Measurements from ENCODE around the gene SSX4. TPM values are rescaled to one million over a fixed set of nuclear protein-coding genes. Genes with fewer than 3 reads are reported as not detected.
"Not testable (repeated sequence)": the region's sequence is repeated elsewhere in the genome, so short reads cannot be mapped to it uniquely, and the experiment has no call there.

SSX4 gene
- total RNA-seq, 1 experiment from 2014 or later: not detected

DNA sequence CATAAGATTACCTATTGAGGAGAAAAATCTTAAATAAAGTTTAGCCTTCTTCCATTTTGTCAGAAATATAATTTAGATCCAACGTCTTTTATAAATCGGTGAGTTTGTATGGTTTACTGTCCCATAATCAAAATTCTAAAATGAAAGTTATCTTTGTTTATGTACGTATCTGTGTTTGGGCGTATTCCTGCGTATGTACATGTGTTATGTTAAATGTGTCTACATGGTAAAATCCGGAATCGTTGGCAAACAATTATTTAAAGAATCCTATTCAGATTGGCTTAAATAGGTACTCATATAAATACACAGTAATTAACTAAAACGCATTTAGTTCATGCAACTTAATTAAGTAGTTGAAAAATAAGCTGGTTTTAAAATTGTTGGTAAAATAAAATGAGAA, 12.9 kb upstream of the SSX4 start:
- H3K9me3 Mint-ChIP-seq (ENCODE audit: unreplicated experiment); H3K36me3 Mint-ChIP-seq (ENCODE audit: insufficient read depth, unreplicated experiment); H3K27ac Mint-ChIP-seq (ENCODE audit: unreplicated experiment); H3K4me1 Mint-ChIP-seq (ENCODE audit: low read depth, unreplicated experiment); H3K27me3 Mint-ChIP-seq (ENCODE audit: insufficient read depth, unreplicated experiment); DNase-seq; H3K4me1 ChIP-seq; CTCF ChIA-PET; H3K36me3 ChIP-seq (ENCODE audit: control insufficient read depth, insufficient read depth, low read length); BruUV-seq (replicated peaks); H3K4me3 ChIP-seq (ENCODE audit: low read depth, low read length); H3K4me3 Mint-ChIP-seq (ENCODE audit: unreplicated experiment); H3K9me3 ChIP-seq; intact Hi-C loops (cut with micrococcal nuclease; ENCODE audit: unreplicated experiment); POLR2A ChIA-PET; H3K27me3 ChIP-seq (replicated peaks; ENCODE audit: control insufficient read depth, insufficient read depth, low read length): not testable (repeated sequence)

DNA sequence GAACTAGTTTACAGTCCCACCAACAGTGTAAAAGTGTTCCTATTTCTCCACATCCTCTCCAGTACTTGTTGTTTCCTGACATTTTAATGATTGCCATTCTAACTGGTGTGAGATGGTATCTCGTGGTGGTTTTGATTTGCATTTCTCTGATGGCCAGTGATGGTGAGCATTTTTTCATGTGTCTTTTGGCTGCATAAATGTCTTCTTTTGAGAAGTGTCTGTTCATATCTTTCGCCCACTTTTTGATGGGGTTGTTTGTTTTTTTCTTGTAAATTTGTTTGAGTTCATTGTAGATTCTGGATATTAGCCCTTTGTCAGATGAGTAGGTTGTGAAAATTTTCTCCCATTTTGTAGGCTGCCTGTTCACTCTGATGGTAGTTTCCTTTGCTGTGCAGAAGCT, 13.6 kb downstream of the SSX4 start:
- CTCF ChIA-PET; POLR2A ChIA-PET; H3K36me3 ChIP-seq (ENCODE audit: control insufficient read depth, insufficient read depth, low read length); H3K9me3 Mint-ChIP-seq (ENCODE audit: unreplicated experiment); H3K36me3 Mint-ChIP-seq (ENCODE audit: insufficient read depth, unreplicated experiment); H3K4me1 ChIP-seq; H3K4me3 Mint-ChIP-seq (ENCODE audit: unreplicated experiment); H3K27ac Mint-ChIP-seq (ENCODE audit: unreplicated experiment); H3K4me1 Mint-ChIP-seq (ENCODE audit: low read depth, unreplicated experiment); intact Hi-C loops (cut with micrococcal nuclease; ENCODE audit: unreplicated experiment); H3K9me3 ChIP-seq; H3K4me3 ChIP-seq (ENCODE audit: low read depth, low read length); H3K27me3 ChIP-seq (replicated peaks; ENCODE audit: control insufficient read depth, insufficient read depth, low read length); H3K27me3 Mint-ChIP-seq (ENCODE audit: insufficient read depth, unreplicated experiment); BruUV-seq (replicated peaks); DNase-seq: not testable (repeated sequence)

GRCh38 chrX:48397825-48398224, 14.5 kb downstream of the SSX4 start:
- H3K27me3 ChIP-seq (replicated peaks; ENCODE audit: control insufficient read depth, insufficient read depth, low read length); BruUV-seq (replicated peaks); H3K4me3 Mint-ChIP-seq (ENCODE audit: unreplicated experiment); H3K9me3 Mint-ChIP-seq (ENCODE audit: unreplicated experiment); H3K4me1 ChIP-seq; intact Hi-C loops (cut with micrococcal nuclease; ENCODE audit: unreplicated experiment); POLR2A ChIA-PET; H3K4me3 ChIP-seq (ENCODE audit: low read depth, low read length); CTCF ChIA-PET; H3K36me3 Mint-ChIP-seq (ENCODE audit: insufficient read depth, unreplicated experiment); H3K9me3 ChIP-seq; H3K27ac Mint-ChIP-seq (ENCODE audit: unreplicated experiment); H3K4me1 Mint-ChIP-seq (ENCODE audit: low read depth, unreplicated experiment); H3K36me3 ChIP-seq (ENCODE audit: control insufficient read depth, insufficient read depth, low read length); H3K27me3 Mint-ChIP-seq (ENCODE audit: insufficient read depth, unreplicated experiment): not testable (repeated sequence)
- DNase-seq: peak in 1 of 2 experiments; percentile 3

- H3K27ac Mint-ChIP-seq (ENCODE audit: unreplicated experiment); H3K36me3 ChIP-seq (ENCODE audit: control insufficient read depth, insufficient read depth, low read length); intact Hi-C loops (cut with micrococcal nuclease; ENCODE audit: unreplicated experiment); H3K4me1 ChIP-seq; H3K4me1 Mint-ChIP-seq (ENCODE audit: low read depth, unreplicated experiment); H3K4me3 Mint-ChIP-seq (ENCODE audit: unreplicated experiment); H3K36me3 Mint-ChIP-seq (ENCODE audit: insufficient read depth, unreplicated experiment); H3K4me3 ChIP-seq (ENCODE audit: low read depth, low read length); DNase-seq; H3K27me3 Mint-ChIP-seq (ENCODE audit: insufficient read depth, unreplicated experiment); POLR2A ChIA-PET; H3K27me3 ChIP-seq (replicated peaks; ENCODE audit: control insufficient read depth, insufficient read depth, low read length); BruUV-seq (replicated peaks); H3K9me3 Mint-ChIP-seq (ENCODE audit: unreplicated experiment); CTCF ChIA-PET; H3K9me3 ChIP-seq: not testable (repeated sequence)
Observed at GRCh38 chrX:48411860-48412259, 28.5 kb downstream of the SSX4 start, which contains the start of gene SSX4B. Gene SSX4B, minus strand, starts transcription at chrX:48411960. Its CDS starts 588 bp downstream, at chrX:48411372.

DNA sequence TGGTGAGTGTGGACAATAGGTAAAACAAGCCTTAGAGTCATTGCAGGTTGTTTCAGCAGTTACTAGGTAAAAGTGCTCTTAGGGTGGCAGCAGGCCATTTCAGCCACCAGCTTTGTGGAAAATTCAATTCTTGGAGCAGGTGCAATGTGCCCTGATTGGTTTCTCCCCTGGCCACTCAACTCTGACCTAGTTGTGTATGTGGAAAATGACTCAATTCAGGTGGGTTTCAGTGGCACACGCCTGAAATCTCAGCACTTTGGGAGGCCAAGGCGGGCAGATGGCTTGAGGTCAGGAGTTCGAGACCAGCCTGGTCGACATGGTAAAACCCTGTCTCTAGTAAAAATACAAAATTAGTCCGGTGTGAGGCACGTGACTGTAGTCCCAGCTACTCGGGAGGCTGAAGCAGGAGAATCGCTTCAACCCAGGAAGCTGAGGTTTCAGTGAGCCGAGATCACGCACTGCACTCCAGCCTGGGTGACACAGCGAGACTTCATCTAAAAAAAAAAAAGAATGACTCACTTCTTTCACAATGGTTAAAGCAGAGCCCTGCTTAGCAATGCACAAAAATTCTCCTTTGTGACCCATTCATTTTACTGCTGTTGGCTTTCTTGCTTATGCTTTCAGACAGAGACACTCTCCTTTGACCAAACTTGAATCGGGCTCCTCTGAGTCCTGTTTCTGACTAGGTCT, 43.8 kb downstream of the SSX4 start:
- H3K27ac Mint-ChIP-seq (ENCODE audit: unreplicated experiment); POLR2A ChIA-PET; DNase-seq; H3K9me3 Mint-ChIP-seq (ENCODE audit: unreplicated experiment); H3K4me1 ChIP-seq; H3K4me3 ChIP-seq (ENCODE audit: low read depth, low read length); intact Hi-C loops (cut with micrococcal nuclease; ENCODE audit: unreplicated experiment); H3K27me3 Mint-ChIP-seq (ENCODE audit: insufficient read depth, unreplicated experiment); H3K9me3 ChIP-seq; H3K27me3 ChIP-seq (replicated peaks; ENCODE audit: control insufficient read depth, insufficient read depth, low read length); H3K36me3 Mint-ChIP-seq (ENCODE audit: insufficient read depth, unreplicated experiment); H3K4me3 Mint-ChIP-seq (ENCODE audit: unreplicated experiment); BruUV-seq (replicated peaks); H3K36me3 ChIP-seq (ENCODE audit: control insufficient read depth, insufficient read depth, low read length); CTCF ChIA-PET; H3K4me1 Mint-ChIP-seq (ENCODE audit: low read depth, unreplicated experiment): not testable (repeated sequence)

- DNase-seq; intact Hi-C loops (cut with micrococcal nuclease; ENCODE audit: unreplicated experiment); H3K4me3 ChIP-seq (ENCODE audit: low read depth, low read length); POLR2A ChIA-PET; BruUV-seq (replicated peaks); H3K4me3 Mint-ChIP-seq (ENCODE audit: unreplicated experiment); H3K27me3 Mint-ChIP-seq (ENCODE audit: insufficient read depth, unreplicated experiment); CTCF ChIA-PET; H3K36me3 ChIP-seq (ENCODE audit: control insufficient read depth, insufficient read depth, low read length); H3K9me3 ChIP-seq; H3K27ac Mint-ChIP-seq (ENCODE audit: unreplicated experiment); H3K27me3 ChIP-seq (replicated peaks; ENCODE audit: control insufficient read depth, insufficient read depth, low read length); H3K9me3 Mint-ChIP-seq (ENCODE audit: unreplicated experiment); H3K4me1 ChIP-seq; H3K4me1 Mint-ChIP-seq (ENCODE audit: low read depth, unreplicated experiment); H3K36me3 Mint-ChIP-seq (ENCODE audit: insufficient read depth, unreplicated experiment): not testable (repeated sequence)
Observed at GRCh38 chrX:48429606-48430005, 46.3 kb downstream of the SSX4 start.

GRCh38 chrX:48430166-48430565, 46.8 kb downstream of the SSX4 start:
- POLR2A ChIA-PET, CTCF ChIA-PET, DNase-seq: not testable (repeated sequence)

More at GRCh38 chrX:48430166-48430565, 46.8 kb downstream of the SSX4 start:
- H3K27me3 Mint-ChIP-seq (ENCODE audit: insufficient read depth, unreplicated experiment); intact Hi-C loops (cut with micrococcal nuclease; ENCODE audit: unreplicated experiment); H3K9me3 ChIP-seq; H3K4me3 ChIP-seq (ENCODE audit: low read depth, low read length); H3K27ac Mint-ChIP-seq (ENCODE audit: unreplicated experiment); BruUV-seq (replicated peaks); H3K9me3 Mint-ChIP-seq (ENCODE audit: unreplicated experiment); H3K36me3 Mint-ChIP-seq (ENCODE audit: insufficient read depth, unreplicated experiment); H3K27me3 ChIP-seq (replicated peaks; ENCODE audit: control insufficient read depth, insufficient read depth, low read length); H3K4me3 Mint-ChIP-seq (ENCODE audit: unreplicated experiment); H3K4me1 Mint-ChIP-seq (ENCODE audit: low read depth, unreplicated experiment); H3K4me1 ChIP-seq; H3K36me3 ChIP-seq (ENCODE audit: control insufficient read depth, insufficient read depth, low read length): not testable (repeated sequence)
